BLaER1 (cell line): Measurements from ENCODE around the gene B3GNT3.

Experiments
- H3K27ac ChIP-seq: shearing (Covaris generic); formaldehyde crosslinking; 2 replicates; pipeline ENCODE4 v1.8.1; 2022
- H3K27me3 ChIP-seq: shearing (Covaris generic); formaldehyde crosslinking; 2 replicates; pipeline ENCODE4 v1.8.1; 2022
- H3K36me3 ChIP-seq: shearing (Covaris generic); formaldehyde crosslinking; 2 replicates; pipeline ENCODE4 v1.8.1; 2022
- H3K4me1 ChIP-seq: shearing (Covaris generic); formaldehyde crosslinking; 2 replicates; pipeline ENCODE4 v1.8.1; 2022
- H3K4me2 ChIP-seq: shearing (Covaris generic); formaldehyde crosslinking; 2 replicates; pipeline ENCODE4 v1.8.1; 2022
- H3K4me3 ChIP-seq: shearing (Covaris generic); formaldehyde crosslinking; 2 replicates; pipeline ENCODE4 v1.8.1; 2022
- H3K9ac ChIP-seq: shearing (Covaris generic); formaldehyde crosslinking; 2 replicates; pipeline ENCODE4 v1.8.1; 2022
- H3K9me3 ChIP-seq: shearing (Covaris generic); formaldehyde crosslinking; 2 replicates; pipeline ENCODE4 v1.8.1; 2022
- H4K20me1 ChIP-seq: shearing (Covaris generic); formaldehyde crosslinking; 2 replicates; pipeline ENCODE4 v1.8.1; 2022
- Cebpa-rat ChIP-seq: shearing (Covaris generic); IDR thresholded peaks from 2 replicates; pipeline ENCODE4 v1.8.1; 2022

The B3GNT3 gene

GRCh38 chr19:17811103-17811502 is 16.2 kb downstream of the B3GNT3 start:
- H3K4me2 ChIP-seq = no peak overlapping the region
- H3K36me3 ChIP-seq = no peaks in the 10 kb centered on the region
- H3K27me3 ChIP-seq = peaks cover 8% of the 10 kb centered on the region; the same call in 1 of the 2 replicates
- no peak overlapping the region for H3K27ac ChIP-seq
- no peaks in the 10 kb centered on the region for H4K20me1 ChIP-seq
- H3K9me3 ChIP-seq = no peaks in the 10 kb centered on the region
- no peak overlapping the region for H3K9ac ChIP-seq
- no peak overlapping the region for H3K4me3 ChIP-seq
- H3K4me1 ChIP-seq = no peaks in the 10 kb centered on the region
- no peak for TF ChIP-seq Cebpa-rat

- H3K36me3 ChIP-seq = no peaks in the 10 kb centered on the region
- peaks cover 8% of the 10 kb centered on the region; the same call in 1 of the 2 replicates for H3K27me3 ChIP-seq
- no peak overlapping the region for H3K9ac ChIP-seq
- no peak overlapping the region for H3K27ac ChIP-seq
- no peaks in the 10 kb centered on the region for H4K20me1 ChIP-seq
- no peak overlapping the region for H3K4me3 ChIP-seq
- H3K4me2 ChIP-seq = no peak overlapping the region
- TF ChIP-seq Cebpa-rat = no peak
- H3K4me1 ChIP-seq = no peaks in the 10 kb centered on the region
- no peaks in the 10 kb centered on the region for H3K9me3 ChIP-seq
Measured at GRCh38 chr19:17811681-17812080, 16.7 kb downstream of the B3GNT3 start.

- Histone ChIP-seq H3K4me2 (no peak overlapping the region), H3K36me3 (no peaks in the 10 kb centered on the region), H4K20me1 (no peaks in the 10 kb centered on the region), H3K27me3 (peaks cover 8% of the 10 kb centered on the region; the same call in 1 of the 2 replicates), H3K9me3 (no peaks in the 10 kb centered on the region), H3K27ac (no peak overlapping the region), H3K9ac (no peak overlapping the region), H3K4me3 (no peak overlapping the region), H3K4me1 (no peaks in the 10 kb centered on the region)
- no peak for TF ChIP-seq Cebpa-rat
Measured at GRCh38 chr19:17812099-17812498, 17.2 kb downstream of the B3GNT3 start.

- H4K20me1 ChIP-seq = no peaks in the 10 kb centered on the region
- no peak for TF ChIP-seq Cebpa-rat
- H3K27me3 ChIP-seq = no peaks in the 10 kb centered on the region
- no peak overlapping the region for H3K4me3 ChIP-seq
- no peaks in the 10 kb centered on the region for H3K36me3 ChIP-seq
- no peak overlapping the region for H3K4me2 ChIP-seq
- H3K27ac ChIP-seq = no peak overlapping the region
- H3K9ac ChIP-seq = no peak overlapping the region
- H3K4me1 ChIP-seq = no peaks in the 10 kb centered on the region
- H3K9me3 ChIP-seq = no peaks in the 10 kb centered on the region
Measured at GRCh38 chr19:17817668-17818363, 22.9 kb downstream of the B3GNT3 start.

GRCh38 chr19:17821190-17821589 is 26.3 kb downstream of the B3GNT3 start, which contains the start of gene INSL3:
Gene INSL3 (minus strand): TSS chr19:17821519. CDS start chr19:17821506, 13 bp downstream.
- TF ChIP-seq Cebpa-rat = no peak
- H3K4me1 ChIP-seq = no peaks in the 10 kb centered on the region
- H3K36me3 ChIP-seq = peaks cover 11% of the 10 kb centered on the region; the same call in 1 of the 2 replicates
- no peak within 1 kb of the TSS for H3K27ac ChIP-seq
- H3K4me2 ChIP-seq = no peak within 1 kb of the TSS
- H3K27me3 ChIP-seq = no peaks in the 10 kb centered on the region
- H4K20me1 ChIP-seq = no peaks in the 10 kb centered on the region
- no peaks in the 10 kb centered on the region for H3K9me3 ChIP-seq
- no peak within 1 kb of the TSS for H3K9ac ChIP-seq
- H3K4me3 ChIP-seq = no peak within 1 kb of the TSS

- Histone ChIP-seq H3K27me3 (no peaks in the 10 kb centered on the region), H3K9me3 (no peaks in the 10 kb centered on the region), H3K27ac (no peak overlapping the region), H3K4me1 (no peaks in the 10 kb centered on the region), H3K4me3 (no peak overlapping the region), H3K4me2 (no peak overlapping the region), H4K20me1 (no peaks in the 10 kb centered on the region), H3K36me3 (peaks cover 30% of the 10 kb centered on the region), H3K9ac (no peak overlapping the region)
- TF ChIP-seq Cebpa-rat = no peak
Measured at GRCh38 chr19:17824339-17824738, 29.4 kb downstream of the B3GNT3 start.

GRCh38 chr19:17826508-17827056 is 31.6 kb downstream of the B3GNT3 start:
- no peak for TF ChIP-seq Cebpa-rat
- Histone ChIP-seq H3K9me3 (peaks cover 5% of the 10 kb centered on the region; the same call in 1 of the 2 replicates), H3K27ac (no peak overlapping the region), H3K27me3 (no peaks in the 10 kb centered on the region), H3K4me2 (no peak overlapping the region), H3K9ac (no peak overlapping the region), H4K20me1 (no peaks in the 10 kb centered on the region), H3K4me3 (no peak overlapping the region), H3K36me3 (peaks cover 48% of the 10 kb centered on the region), H3K4me1 (no peaks in the 10 kb centered on the region)

GRCh38 chr19:17829855-17830566 is 35.1 kb downstream of the B3GNT3 start:
- Histone ChIP-seq H3K4me3 (no peak overlapping the region), H4K20me1 (no peaks in the 10 kb centered on the region), H3K27ac (no peak overlapping the region), H3K9me3 (peaks cover 6% of the 10 kb centered on the region; the same call in 1 of the 2 replicates), H3K4me1 (no peaks in the 10 kb centered on the region), H3K36me3 (peaks cover 79% of the 10 kb centered on the region), H3K9ac (no peak overlapping the region), H3K27me3 (no peaks in the 10 kb centered on the region), H3K4me2 (no peak overlapping the region)
- no peak for TF ChIP-seq Cebpa-rat

- Histone ChIP-seq H3K4me1 (no peaks in the 10 kb centered on the region; the same call in 1 of the 2 replicates), H3K4me2 (no peak overlapping the region), H3K9me3 (peaks cover 6% of the 10 kb centered on the region; the same call in 1 of the 2 replicates), H3K4me3 (no peak overlapping the region), H3K27ac (no peak overlapping the region), H3K27me3 (no peaks in the 10 kb centered on the region), H4K20me1 (no peaks in the 10 kb centered on the region), H3K36me3 (peaks cover 82% of the 10 kb centered on the region), H3K9ac (no peak overlapping the region)
- no peak for TF ChIP-seq Cebpa-rat
Measured at GRCh38 chr19:17830567-17831418, 35.9 kb downstream of the B3GNT3 start.
